HepG2 (cell line): ENCODE results near the gene MORN5. TPM values are rescaled to one million over a fixed set of nuclear protein-coding genes. Genes with fewer than 3 reads are reported as not detected.

Experiments
- ATAC-seq: fragments of 200-7000 bp; cut with Tn5 transposase; 3 replicates; pipeline ENCODE4 v1.9.1; 2020; ENCODE audit warnings: mild to moderate bottlenecking, moderate library complexity
- BruUV-seq: library from RNA; stranded (reverse); fragments of 400-500 nt; replicated peaks from 2 replicates; lab custom pipeline; 2021; lab: Mats Ljungman, UMichigan
- CTCF ChIA-PET: fragments of 300-600 bp; formaldehyde crosslinking; extraction: SDS; loops from one replicate; lab custom pipeline; 2021; ENCODE audit warnings: low total read pairs, inconsistent platforms, low intra/inter-chr PET ratio; lab: Yijun Ruan, JAX
- POLR2A ChIA-PET: fragments of 350-600 bp; sonication (Branson Sonifier 250); formaldehyde crosslinking; loops from one replicate; lab custom pipeline; 2020; ENCODE audit warnings: antibody characterized with exemption, inconsistent platforms; lab: Yijun Ruan, JAX
- DNase-seq: peaks from one replicate; pipeline ENCODE4 v3.0.0-alpha.2; 2015; ENCODE audit warnings: low spot score
- FAIRE-seq: peaks from 3 replicates; lab custom pipeline; 2011; peaks lifted over from hg19 to GRCh38; lab: Jason Lieb, UNC
- H2AFZ ChIP-seq: one replicate; pipeline ENCODE4 v1.6.1; 2011; ENCODE audit warnings: low read length, inconsistent platforms
- H3K27ac ChIP-seq: fragments of 300-600 bp; 3 replicates; pipeline ENCODE4 v1.8.0; 2011; ENCODE audit warnings: mixed run types, mild to moderate bottlenecking, mixed read lengths, low read length, inconsistent platforms; ENCODE audit not compliant: insufficient read depth; ENCODE audit errors: extremely low read length
- H3K27me3 ChIP-seq, 2 experiments: fragments of 200-600 bp in 1 of 2; 2 replicates in 1 of 2; 3 replicates in 1 of 2; pipeline versions ENCODE4 v1.6.0 to v1.8.0; 2011; ENCODE audit warnings: low read length in 2 of 2, mild to moderate bottlenecking in 2 of 2, moderate library complexity in 2 of 2, inconsistent platforms in 1 of 2; ENCODE audit not compliant: insufficient read depth in 2 of 2, control insufficient read depth in 1 of 2
- H3K36me3 ChIP-seq, 2 experiments: fragments of 200-600 bp in 1 of 2; replicated peaks in 1 of 2; 2 replicates in 1 of 2; 3 replicates in 1 of 2; pipeline versions ENCODE4 v1.5.1 to v1.8.0; 2011; ENCODE audit warnings: low read length in 2 of 2, inconsistent platforms in 1 of 2; ENCODE audit not compliant: insufficient read depth in 2 of 2, control insufficient read depth in 1 of 2
- H3K4me1 ChIP-seq: 2 replicates; pipeline ENCODE4 v1.5.1; 2012; ENCODE audit warnings: low read length, inconsistent platforms; ENCODE audit not compliant: insufficient read depth
- H3K4me2 ChIP-seq: 2 replicates; pipeline ENCODE4 v1.6.0; 2011; ENCODE audit warnings: low read depth, low read length, inconsistent platforms
- H3K4me3 ChIP-seq, 3 experiments: fragments of 200-600 bp in 1 of 3; sonication (generic), shearing (Covaris generic) in 1 of 3; replicated peaks in 1 of 3; 2 replicates each; pipeline ENCODE4 v1.5.1; 2011 to 2016; ENCODE audit warnings: low read length in 3 of 3, inconsistent platforms in 2 of 3, low read depth in 2 of 3, mild to moderate bottlenecking in 2 of 3, control low read depth in 1 of 3, mixed read lengths in 1 of 3; ENCODE audit not compliant: insufficient read depth in 1 of 3
- H3K79me2 ChIP-seq: one replicate; pipeline ENCODE4 v1.6.1; 2011; ENCODE audit warnings: low read length, inconsistent platforms; ENCODE audit not compliant: insufficient read depth
- H3K9ac ChIP-seq: 2 replicates; pipeline ENCODE4 v1.6.0; 2011; ENCODE audit warnings: mild to moderate bottlenecking, low read depth, low read length, inconsistent platforms; ENCODE audit not compliant: insufficient read depth
- H3K9me3 ChIP-seq: 2 replicates; pipeline ENCODE4 v1.5.1; 2012; ENCODE audit warnings: mild to moderate bottlenecking, low read length
- H4K20me1 ChIP-seq: 2 replicates; pipeline ENCODE4 v1.6.0; 2011; ENCODE audit warnings: inconsistent platforms, mild to moderate bottlenecking, low read length, moderate library complexity; ENCODE audit not compliant: insufficient read depth
- EZH2 ChIP-seq: conservative IDR thresholded peaks from 2 replicates; pipeline ENCODE4 v1.6.1; 2012; ENCODE audit warnings: mild to moderate bottlenecking, low read depth, low read length, moderate library complexity
- GATAD1 ChIP-seq: IDR thresholded peaks from 2 replicates; pipeline ENCODE4 v1.6.1; 2016; ENCODE audit warnings: missing genetic modification reagents, missing compliant biosample characterization
- HNRNPLL ChIP-seq: fragments of 200-400 bp; formaldehyde crosslinking; IDR thresholded peaks from 2 replicates; pipeline ENCODE4 v1.6.1; 2017; ENCODE audit warnings: mild to moderate bottlenecking, low read depth, low read length; ENCODE audit not compliant: poor library complexity, severe bottlenecking
- NFRKB ChIP-seq: fragments of 450-650 bp; IDR thresholded peaks from 2 replicates; pipeline ENCODE4 v1.6.1; 2017
- ZNF263 ChIP-seq: sonication (generic); formaldehyde crosslinking; IDR thresholded peaks from 2 replicates; pipeline ENCODE4 v1.4.0; 2020; ENCODE audit warnings: missing genetic modification reagents
- WGBS: methylation state at CpG from one replicate; pipeline ENCODE4 v1.1.6; 2017; ENCODE audit warnings: low lambda C conversion rate; 5-methylcytosine and 5-hydroxymethylcytosine counted together
- in situ Hi-C: cut with HindIII; loops from 2 replicates; pipeline ENCODE4 v1.10.0; 2017; ENCODE audit warnings: low pct_unique_long_range_greater_than_20kb; ENCODE audit not compliant: extremely low pct_ligation_motif_present
- intact Hi-C: fragments of 100-400 bp; cut with micrococcal nuclease; formaldehyde crosslinking; loops from one replicate; pipeline ENCODE4 v1.10.0; 2022; ENCODE audit not compliant: unreplicated experiment
- polyA plus RNA-seq, 8 experiments: library from polyadenylated mRNA; depleted of rRNA in 3 of 8; stranded (reverse) in 7 of 8; unstranded in 1 of 8; fragments of >200 nt; fragmentation: Illumina TruSeq in 4 of 8; extraction: Trizol in 4 of 8; gene quantifications; 2 replicates each; pipeline versions ENCODE4 v1.2.1 to v1.2.3, GENCODE V29; 2011 to 2016; ENCODE audit warnings: low read depth in 4 of 8, missing spikeins in 1 of 8, mixed read lengths in 1 of 8; ENCODE audit not compliant: insufficient read depth in 1 of 8
- total RNA-seq, 5 experiments: library from RNA; depleted of rRNA; stranded (reverse); fragments of >200 nt; fragmentation: Illumina TruSeq; extraction: Trizol; gene quantifications; 2 replicates each; pipeline ENCODE4 v1.2.3, GENCODE V29; 2016; ENCODE audit warnings: low read depth in 1 of 5
- TF ChIP-seq, protein P1 (sequence below): sonication (generic); formaldehyde crosslinking; IDR thresholded peaks from 2 replicates; pipeline ENCODE4 v1.4.0; 2020; ENCODE audit warnings: missing genetic modification reagents

The MORN5 gene
- total and polyA plus RNA-seq, 2 of the 13 experiments (the other 11 are each of a cell fraction or from before 2014, with no cell fraction given) = not detected

DNA sequence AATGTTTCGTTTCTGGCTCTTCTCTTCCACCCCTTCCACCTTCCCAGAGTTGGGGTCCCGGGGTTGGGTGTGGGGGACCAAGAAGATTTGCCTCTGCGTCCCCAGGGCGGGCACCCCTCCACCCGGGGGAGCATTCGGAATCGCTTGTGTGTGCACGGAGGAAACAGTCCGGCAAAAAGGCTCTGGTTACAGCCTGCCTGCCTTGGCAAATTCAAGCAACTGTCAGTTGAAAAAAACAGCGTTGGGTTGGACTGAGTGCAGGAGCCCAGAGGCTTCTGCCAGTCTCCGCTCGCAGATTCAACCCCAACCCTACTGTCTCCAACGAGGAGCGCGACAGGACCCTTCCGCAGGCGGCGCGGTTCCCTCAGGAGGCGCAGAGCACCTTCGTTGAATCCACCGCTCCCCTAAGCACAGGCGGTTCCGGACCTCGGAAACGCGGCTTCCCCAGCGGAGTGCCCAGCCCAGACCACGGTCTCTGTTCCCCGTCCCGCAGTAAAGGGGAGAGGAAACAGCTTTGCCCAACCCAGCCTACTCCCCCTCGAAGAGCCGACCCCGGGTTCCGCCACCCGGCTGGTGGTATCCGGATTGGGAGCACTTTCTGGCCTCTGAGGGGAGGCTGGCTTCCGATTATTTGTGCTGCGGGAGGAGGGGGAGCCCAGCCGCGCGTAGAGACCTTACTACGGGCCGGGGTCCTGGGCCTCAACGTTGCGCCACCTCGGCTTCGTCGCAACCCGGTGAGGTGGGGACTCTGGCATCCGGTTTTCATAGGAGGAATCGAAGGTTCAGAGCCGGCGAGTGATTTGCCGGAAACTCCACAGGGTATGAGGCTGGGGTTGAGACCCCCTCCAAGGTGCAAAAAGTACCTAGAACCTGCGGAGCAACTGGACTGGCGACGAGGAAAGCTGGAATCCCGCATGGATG is 59.5 kb downstream of the MORN5 start:
- intact Hi-C loops = no loop called here
- H3K9me3 ChIP-seq = no peaks in the 10 kb centered on the region
- BruUV-seq = no TSS peak
- H3K4me2 ChIP-seq = peak overlapping the region; percentile 65
- ChIA-PET CTCF (no interaction called here), POLR2A (no interaction called here)
- DNase-seq = no peak
- H4K20me1 ChIP-seq = no peaks in the 10 kb centered on the region
- H2AFZ ChIP-seq = no peak overlapping the region
- no peaks in the 10 kb centered on the region for H3K79me2 ChIP-seq
- H3K9ac ChIP-seq = no peak overlapping the region
- in situ Hi-C loops = no loop called here
- H3K4me1 ChIP-seq = peaks cover 53% of the 10 kb centered on the region
- FAIRE-seq = no peak
- no peak overlapping the region for H3K27ac ChIP-seq
- H3K36me3 ChIP-seq = no peaks in the 10 kb centered on the region
- TF ChIP-seq, protein P1, sequence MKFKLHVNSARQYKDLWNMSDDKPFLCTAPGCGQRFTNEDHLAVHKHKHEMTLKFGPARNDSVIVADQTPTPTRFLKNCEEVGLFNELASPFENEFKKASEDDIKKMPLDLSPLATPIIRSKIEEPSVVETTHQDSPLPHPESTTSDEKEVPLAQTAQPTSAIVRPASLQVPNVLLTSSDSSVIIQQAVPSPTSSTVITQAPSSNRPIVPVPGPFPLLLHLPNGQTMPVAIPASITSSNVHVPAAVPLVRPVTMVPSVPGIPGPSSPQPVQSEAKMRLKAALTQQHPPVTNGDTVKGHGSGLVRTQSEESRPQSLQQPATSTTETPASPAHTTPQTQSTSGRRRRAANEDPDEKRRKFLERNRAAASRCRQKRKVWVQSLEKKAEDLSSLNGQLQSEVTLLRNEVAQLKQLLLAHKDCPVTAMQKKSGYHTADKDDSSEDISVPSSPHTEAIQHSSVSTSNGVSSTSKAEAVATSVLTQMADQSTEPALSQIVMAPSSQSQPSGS (CRISPR knock-in tag) = no peak
- TF ChIP-seq EZH2 (0 out of 2 replicates have a peak, but pooled peaks have one; percentile 38), NFRKB (no peak), HNRNPLL (peak; percentile 80), ZNF263 (CRISPR knock-in tag) (peak; percentile 58), GATAD1 (CRISPR knock-in tag) (no peak)
- peaks cover 6 to 84% of the 10 kb centered on the region in 2 experiments; a peak in 4 of 5 replicates for H3K27me3 ChIP-seq
- peak; percentile 26 for ATAC-seq
- peak overlapping the region in 2 of 3 experiments; percentile 43 to 50; a peak in 3 of 6 replicates for H3K4me3 ChIP-seq
- 35% methylated on average over 14 of the region's 59 CpGs for WGBS
